ENCODE measurements around the gene ORAI2. TPM values are rescaled to one million over a fixed set of nuclear protein-coding genes. Genes with fewer than 3 reads are reported as not detected.

ORAI2 gene
- total RNA-seq, 2 donors from 2014 or later, result 33.4 to 37.6 TPM

DNA sequence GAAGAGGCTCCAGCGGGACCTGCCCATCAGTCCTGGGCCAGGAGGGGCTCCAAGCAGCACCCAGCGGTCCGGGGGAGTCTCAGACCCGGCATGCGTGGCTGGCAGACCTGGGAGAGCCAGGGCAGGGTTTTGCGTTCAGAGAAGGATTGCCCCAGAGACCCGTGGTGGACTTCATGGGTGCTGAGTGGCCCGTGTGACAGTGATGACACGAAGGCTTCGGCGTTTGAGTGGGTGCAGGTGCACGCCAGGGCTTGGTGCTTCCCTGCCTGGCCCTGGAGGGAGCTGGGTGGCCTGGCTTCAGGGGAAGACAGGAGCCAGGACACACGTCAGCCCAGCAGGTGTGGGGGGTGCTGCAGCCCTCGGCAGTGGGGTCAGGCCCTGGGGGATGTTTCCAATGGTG is 13.9 kb downstream of the ORAI2 start:
- DNase-seq (ENCODE audit: low spot score) (no peak), ATAC-seq (ENCODE audit: insufficient number of reproducible peaks, low FRiP score, low read depth) (no peak)
- H3K27me3 ChIP-seq (replicated peaks; ENCODE audit: insufficient read depth), result no peaks in the 10 kb centered on the region

GRCh38 chr7:102449136-102449535 is 15.8 kb downstream of the ORAI2 start:
- TF ChIP-seq CTCF (IDR thresholded peaks at IDR 0.05), result no peak
- no peak overlapping the region for H3K4me3 ChIP-seq

More for the DNA sequence above, 13.9 kb downstream of the ORAI2 start:
- Histone ChIP-seq H3K27ac (no peak overlapping the region), H3K9me3 (no peaks in the 10 kb centered on the region), H3K36me3 (peaks cover 12% of the 10 kb centered on the region), H3K4me1 (ENCODE audit: control insufficient read depth in 1 of 2, low read depth in 2 of 2) (no peaks in the 10 kb centered on the region), H3K4me3 (no peak overlapping the region)
- TF ChIP-seq CTCF (IDR thresholded peaks at IDR 0.05), result no peak

DNA sequence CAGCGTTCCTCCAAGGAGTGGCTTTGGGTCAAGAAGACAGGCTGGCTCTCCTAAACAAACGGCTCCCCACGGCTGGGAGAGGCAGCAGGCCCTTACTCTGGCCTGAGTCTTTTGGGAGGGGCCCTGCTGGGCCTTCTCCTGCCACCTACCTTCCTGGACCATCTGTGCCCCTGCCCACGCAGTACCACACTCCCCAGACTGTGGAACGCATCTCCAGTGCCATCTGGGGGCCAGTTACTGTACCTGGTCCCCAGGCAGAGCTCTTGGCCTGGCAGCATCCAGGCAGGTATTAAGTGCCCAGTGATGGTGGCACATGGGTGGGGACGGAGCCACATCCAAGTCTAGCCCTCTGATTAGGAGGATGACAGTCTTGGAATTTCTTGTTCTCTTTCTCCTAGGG is 16.9 kb downstream of the ORAI2 start:
- no peak overlapping the region for H3K27ac ChIP-seq

More at GRCh38 chr7:102449136-102449535, 15.8 kb downstream of the ORAI2 start:
- ATAC-seq (ENCODE audit: insufficient number of reproducible peaks, low FRiP score, low read depth), result no peak
- no peaks in the 10 kb centered on the region for H3K9me3 ChIP-seq
- peaks cover 12% of the 10 kb centered on the region for H3K36me3 ChIP-seq
- H3K4me1 ChIP-seq (ENCODE audit: control insufficient read depth in 1 of 2, low read depth in 2 of 2), result peaks cover 0 to 5% of the 10 kb centered on the region in 2 donors
- H3K27me3 ChIP-seq (replicated peaks; ENCODE audit: insufficient read depth), result no peaks in the 10 kb centered on the region
- no peak overlapping the region for H3K27ac ChIP-seq
- no peak for DNase-seq (ENCODE audit: low spot score)

GRCh38 chr7:102451371-102452054 is 18.1 kb downstream of the ORAI2 start:
- H3K36me3 ChIP-seq, result peaks cover 9% of the 10 kb centered on the region
- H3K27me3 ChIP-seq (replicated peaks; ENCODE audit: insufficient read depth), result no peaks in the 10 kb centered on the region
- no peak for DNase-seq (ENCODE audit: low spot score)
- no peak for ATAC-seq (ENCODE audit: insufficient number of reproducible peaks, low FRiP score, low read depth)
- peaks cover 0 to 5% of the 10 kb centered on the region in 2 donors for H3K4me1 ChIP-seq (ENCODE audit: control insufficient read depth in 1 of 2, low read depth in 2 of 2)
- TF ChIP-seq CTCF (IDR thresholded peaks at IDR 0.05), result no peak
- H3K4me3 ChIP-seq, result no peak overlapping the region
- no peaks in the 10 kb centered on the region for H3K9me3 ChIP-seq
- H3K27ac ChIP-seq, result no peak overlapping the region

More for the DNA sequence above, 16.9 kb downstream of the ORAI2 start:
- H3K4me1 ChIP-seq (ENCODE audit: control insufficient read depth in 1 of 2, low read depth in 2 of 2), result peaks cover 0 to 5% of the 10 kb centered on the region in 2 donors
- no peak for ATAC-seq (ENCODE audit: insufficient number of reproducible peaks, low FRiP score, low read depth)
- DNase-seq (ENCODE audit: low spot score), result no peak
- no peak for TF ChIP-seq CTCF (IDR thresholded peaks at IDR 0.05)
- H3K27me3 ChIP-seq (replicated peaks; ENCODE audit: insufficient read depth), result no peaks in the 10 kb centered on the region
- H3K36me3 ChIP-seq, result peaks cover 12% of the 10 kb centered on the region
- no peak overlapping the region for H3K4me3 ChIP-seq
- H3K9me3 ChIP-seq, result no peaks in the 10 kb centered on the region

DNA sequence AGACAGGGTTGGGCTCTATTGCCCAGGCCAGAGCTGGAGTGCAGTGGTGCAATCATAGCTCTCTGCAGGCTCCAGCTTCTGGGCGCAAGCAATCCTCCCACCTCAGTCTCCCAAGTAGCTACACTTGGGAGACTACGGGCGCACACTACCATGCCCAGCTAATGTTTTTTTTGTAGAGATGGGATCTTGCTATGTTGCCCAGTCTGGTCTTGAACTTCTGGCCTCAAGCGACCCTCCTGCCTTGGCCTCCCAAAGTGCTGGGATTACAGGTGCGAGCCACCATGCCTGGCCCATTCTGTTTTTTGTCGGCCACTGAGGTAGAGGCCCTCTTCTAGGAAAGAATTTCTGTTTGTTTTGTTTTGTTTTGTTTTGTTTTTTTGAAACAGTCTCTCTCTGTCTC is 19.1 kb downstream of the ORAI2 start:
- H3K27ac ChIP-seq, result no peak overlapping the region
- H3K9me3 ChIP-seq, result no peaks in the 10 kb centered on the region
- ATAC-seq (ENCODE audit: insufficient number of reproducible peaks, low FRiP score, low read depth) (no peak), DNase-seq (ENCODE audit: low spot score) (no peak)
- H3K4me1 ChIP-seq (ENCODE audit: control insufficient read depth in 1 of 2, low read depth in 2 of 2), result peaks cover 0 to 5% of the 10 kb centered on the region in 2 donors
- H3K36me3 ChIP-seq, result peaks cover 8% of the 10 kb centered on the region
- no peaks in the 10 kb centered on the region for H3K27me3 ChIP-seq (replicated peaks; ENCODE audit: insufficient read depth)
- H3K4me3 ChIP-seq, result no peak overlapping the region
- no peak for TF ChIP-seq CTCF (IDR thresholded peaks at IDR 0.05)
